Activated CD8-positive, alpha-beta memory T cell treated with anti-CD3 and anti-CD28 coated beads, Interleukin-2, amount 50 U/mL, for 48 hours (primary cell): Measurements from ENCODE around the gene MED22.

Source experiments
- DNase-seq: peaks from one replicate; pipeline ENCODE4 v3.0.0-alpha.2; 2020

The MED22 gene

GRCh38 chr9:133375724-133376654 is 28.1 kb upstream of the MED22 start, which contains the start of the genes STKLD1 and SURF4:
STKLD1 (plus strand) TSS chr9:133376366; CDS start chr9:133376474, 108 bp downstream.
SURF4 (minus strand) TSS chr9:133376060; CDS start chr9:133375969, 91 bp downstream.
- DNase-seq: peak; percentile 99

- DNase-seq: peak; percentile 74
Observed at GRCh38 chr9:133375116-133375723, 27.3 kb upstream of the MED22 start.

- DNase-seq: peak; percentile 67
Observed at GRCh38 chr9:133374612-133375115, 26.7 kb upstream of the MED22 start.

GRCh38 chr9:133372144-133372543 is 24.2 kb upstream of the MED22 start:
- peak; percentile 64 for DNase-seq

- peak; percentile 86 for DNase-seq
Observed at GRCh38 chr9:133371261-133371711, 23.4 kb upstream of the MED22 start.

GRCh38 chr9:133370685-133371084 is 22.8 kb upstream of the MED22 start:
- DNase-seq: peak; percentile 64

- peak; percentile 64 for DNase-seq
Observed at GRCh38 chr9:133369933-133370332, 22.0 kb upstream of the MED22 start.

GRCh38 chr9:133369422-133369821 is 21.5 kb upstream of the MED22 start:
- DNase-seq: no peak

- DNase-seq: no peak
Observed at GRCh38 chr9:133368249-133368881, 20.4 kb upstream of the MED22 start.

GRCh38 chr9:133367778-133368177 is 19.8 kb upstream of the MED22 start:
- DNase-seq: no peak

- no peak for DNase-seq
Observed at GRCh38 chr9:133367221-133367620, 19.3 kb upstream of the MED22 start.

GRCh38 chr9:133366435-133366834 is 18.5 kb upstream of the MED22 start:
- DNase-seq: no peak

GRCh38 chr9:133362359-133363044 is 14.6 kb upstream of the MED22 start:
- no peak for DNase-seq

GRCh38 chr9:133361507-133362092 is 13.7 kb upstream of the MED22 start:
- DNase-seq: no peak

- no peak for DNase-seq
Observed at GRCh38 chr9:133360400-133361393, 12.8 kb upstream of the MED22 start.

- DNase-seq: no peak
Observed at GRCh38 chr9:133359399-133360175, 11.7 kb upstream of the MED22 start.

GRCh38 chr9:133357656-133358055 is 9.7 kb upstream of the MED22 start:
- DNase-seq: no peak

GRCh38 chr9:133356391-133357091 is 8.6 kb upstream of the MED22 start, which contains the start of the genes SURF1 and SURF2:
SURF1 (minus strand) TSS chr9:133356487; CDS start chr9:133356453, 34 bp downstream.
SURF2 (plus strand) TSS chr9:133356550; CDS start chr9:133356593, 43 bp downstream.
- DNase-seq: peak; percentile 93

GRCh38 chr9:133355881-133356357 is 8.0 kb upstream of the MED22 start:
- no peak for DNase-seq
